Keratinocyte (primary cell): Measurements from ENCODE around the gene VPS33B. TPM values are rescaled to one million over a fixed set of nuclear protein-coding genes. Genes with fewer than 3 reads are reported as not detected.

Experiments
- DNase-seq: peaks from one replicate; pipeline ENCODE4 v3.0.0-alpha.2; 2011; ENCODE audit warnings: low read depth, missing footprints, low spot score
- FAIRE-seq: peaks from 2 replicates; lab custom pipeline; 2011; peaks lifted over from hg19 to GRCh38; lab: Jason Lieb, UNC
- H2AFZ ChIP-seq: 2 replicates; pipeline ENCODE4 v1.6.0; 2012; ENCODE audit warnings: low read length, control low read depth, inconsistent platforms; ENCODE audit not compliant: control insufficient read depth
- H3K27ac ChIP-seq: 2 replicates; pipeline ENCODE4 v1.5.1; 2011; ENCODE audit warnings: low read length; ENCODE audit not compliant: control insufficient read depth, insufficient read depth
- H3K27me3 ChIP-seq: 3 replicates; pipeline ENCODE4 v1.6.0; 2011; ENCODE audit warnings: low read length; ENCODE audit not compliant: control insufficient read depth, insufficient read depth; ENCODE audit errors: extremely low read depth
- H3K36me3 ChIP-seq, 2 experiments: 2 replicates in 1 of 2; 3 replicates in 1 of 2; pipeline ENCODE4 v1.5.1; 2011; ENCODE audit warnings: low read length in 2 of 2, mild to moderate bottlenecking in 1 of 2; ENCODE audit not compliant: control insufficient read depth in 2 of 2, insufficient read depth in 2 of 2; ENCODE audit errors: extremely low read depth in 1 of 2
- H3K4me1 ChIP-seq: 3 replicates; pipeline ENCODE4 v1.5.1; 2011; ENCODE audit warnings: low read length; ENCODE audit not compliant: control insufficient read depth, insufficient read depth; ENCODE audit errors: extremely low read depth
- H3K4me2 ChIP-seq: 3 replicates; pipeline ENCODE4 v1.6.0; 2011; ENCODE audit warnings: low read depth, low read length; ENCODE audit not compliant: control insufficient read depth, insufficient read depth; ENCODE audit errors: extremely low read depth
- H3K4me3 ChIP-seq, 3 experiments: fragments of 200-600 bp in 1 of 3; sonication (generic) in 1 of 3; 2 replicates in 2 of 3; 3 replicates in 1 of 3; pipeline ENCODE4 v1.5.1; 2011 to 2016; ENCODE audit warnings: low read length in 3 of 3, mild to moderate bottlenecking in 3 of 3, control low read depth in 2 of 3, inconsistent platforms in 1 of 3, low read depth in 1 of 3, mixed read lengths in 1 of 3, mixed run types in 1 of 3, moderate library complexity in 1 of 3; ENCODE audit not compliant: control insufficient read depth in 2 of 3, insufficient read depth in 2 of 3; ENCODE audit errors: extremely low read depth in 1 of 3
- H3K79me2 ChIP-seq: 2 replicates; pipeline ENCODE4 v1.6.0; 2012; ENCODE audit warnings: low read length; ENCODE audit not compliant: control insufficient read depth, insufficient read depth
- H3K9ac ChIP-seq: 3 replicates; pipeline ENCODE4 v1.6.0; 2011; ENCODE audit warnings: low read length; ENCODE audit not compliant: control insufficient read depth, insufficient read depth; ENCODE audit errors: extremely low read depth
- H3K9me1 ChIP-seq: 3 replicates; pipeline ENCODE4 v1.6.0; 2011; ENCODE audit warnings: low read length; ENCODE audit not compliant: control insufficient read depth, insufficient read depth; ENCODE audit errors: extremely low read depth
- H3K9me3 ChIP-seq: 2 replicates; pipeline ENCODE4 v1.5.1; 2012; ENCODE audit warnings: low read depth, low read length; ENCODE audit not compliant: control insufficient read depth
- H4K20me1 ChIP-seq: 3 replicates; pipeline ENCODE4 v1.6.0; 2011; ENCODE audit warnings: low read length; ENCODE audit not compliant: control insufficient read depth, insufficient read depth; ENCODE audit errors: extremely low read depth
- EZH2 ChIP-seq: IDR thresholded peaks from one replicate; pipeline ENCODE4 v1.6.1; 2012; ENCODE audit warnings: inconsistent platforms, mild to moderate bottlenecking, low read length, moderate library complexity
- dilution Hi-C: fragments of 300-500 bp; cut with MboI; formaldehyde crosslinking; loops from one replicate; pipeline ENCODE4 v1.7.0; 2020; ENCODE audit warnings: low sequenced_read_pairs; ENCODE audit not compliant: extremely low pct_ligation_motif_present
- polyA plus RNA-seq, 5 experiments: library from polyadenylated mRNA; depleted of rRNA in 3 of 5; stranded (reverse) in 3 of 5; stranded (forward) in 1 of 5; unstranded in 1 of 5; fragments of >200 nt; gene quantifications; 1 replicate in 1 of 5; 2 replicates in 3 of 5; 3 replicates in 1 of 5; pipeline versions ENCODE4 v1.2.1 to v1.2.3, GENCODE V29; 2011 to 2012; ENCODE audit warnings: missing spikeins in 2 of 5, low read depth in 1 of 5, low replicate concordance in 1 of 5
- TF ChIP-seq, protein P1 (sequence below), 3 experiments: IDR thresholded peaks in 1 of 3; conservative IDR thresholded peaks in 1 of 3; optimal IDR thresholded peaks in 1 of 3; 2 replicates in 2 of 3; 3 replicates in 1 of 3; pipeline versions ENCODE3 to v1.5.1; 2011; ENCODE audit warnings: low read length in 3 of 3, mild to moderate bottlenecking in 3 of 3, moderate library complexity in 2 of 3, control low read depth in 1 of 3, inconsistent platforms in 1 of 3; ENCODE audit not compliant: insufficient read depth in 2 of 3; ENCODE audit errors: extremely low read depth in 1 of 3

The VPS33B gene
- polyA plus RNA-seq, 1 donor (not counting 4 experiments of a cell fraction or from before 2014, with no cell fraction given) = 20.2 TPM

DNA sequence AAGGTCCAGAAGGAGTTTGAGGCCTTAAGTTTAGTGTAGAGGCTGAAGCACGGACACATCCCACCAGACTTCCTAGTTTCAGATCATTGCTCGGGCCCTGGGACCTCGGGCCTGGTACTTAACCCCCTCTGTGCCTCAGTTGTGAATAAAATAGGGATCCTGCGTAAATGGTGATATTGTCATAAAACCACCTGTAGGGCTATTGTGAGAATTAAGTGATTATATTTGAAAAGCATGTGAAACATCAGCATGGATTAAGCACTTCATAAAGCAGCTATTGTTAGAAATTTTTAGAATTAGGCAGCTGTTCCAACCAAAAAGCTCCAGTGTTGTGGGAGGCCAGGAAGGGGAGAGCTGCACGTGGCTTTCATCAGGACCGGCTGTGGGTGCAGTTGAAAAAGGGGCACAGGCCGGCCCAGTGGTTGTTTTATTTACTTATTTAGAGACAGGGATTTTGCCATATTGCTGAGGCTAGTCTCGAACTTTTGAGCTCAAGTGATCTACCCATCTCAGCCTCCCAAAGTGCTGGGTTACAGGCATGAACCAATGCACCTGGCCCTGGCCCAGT lies 63.3 kb downstream of the VPS33B start:
- FAIRE-seq (no peak), DNase-seq (no peak)
- Histone ChIP-seq H3K9me3 (no peaks in the 10 kb centered on the region), H3K4me1 (peaks cover 16% of the 10 kb centered on the region), H3K9me1 (no peaks in the 10 kb centered on the region), H3K36me3 (peaks cover 9 to 11% of the 10 kb centered on the region in 2 experiments), H4K20me1 (no peaks in the 10 kb centered on the region), H3K79me2 (no peaks in the 10 kb centered on the region), H2AFZ (no peak overlapping the region), H3K4me3 (no peak overlapping the region), H3K9ac (no peak overlapping the region), H3K27me3 (no peaks in the 10 kb centered on the region), H3K27ac (no peak overlapping the region), H3K4me2 (no peak overlapping the region)
- dilution Hi-C loops = no loop called here
- TF ChIP-seq, protein P1, sequence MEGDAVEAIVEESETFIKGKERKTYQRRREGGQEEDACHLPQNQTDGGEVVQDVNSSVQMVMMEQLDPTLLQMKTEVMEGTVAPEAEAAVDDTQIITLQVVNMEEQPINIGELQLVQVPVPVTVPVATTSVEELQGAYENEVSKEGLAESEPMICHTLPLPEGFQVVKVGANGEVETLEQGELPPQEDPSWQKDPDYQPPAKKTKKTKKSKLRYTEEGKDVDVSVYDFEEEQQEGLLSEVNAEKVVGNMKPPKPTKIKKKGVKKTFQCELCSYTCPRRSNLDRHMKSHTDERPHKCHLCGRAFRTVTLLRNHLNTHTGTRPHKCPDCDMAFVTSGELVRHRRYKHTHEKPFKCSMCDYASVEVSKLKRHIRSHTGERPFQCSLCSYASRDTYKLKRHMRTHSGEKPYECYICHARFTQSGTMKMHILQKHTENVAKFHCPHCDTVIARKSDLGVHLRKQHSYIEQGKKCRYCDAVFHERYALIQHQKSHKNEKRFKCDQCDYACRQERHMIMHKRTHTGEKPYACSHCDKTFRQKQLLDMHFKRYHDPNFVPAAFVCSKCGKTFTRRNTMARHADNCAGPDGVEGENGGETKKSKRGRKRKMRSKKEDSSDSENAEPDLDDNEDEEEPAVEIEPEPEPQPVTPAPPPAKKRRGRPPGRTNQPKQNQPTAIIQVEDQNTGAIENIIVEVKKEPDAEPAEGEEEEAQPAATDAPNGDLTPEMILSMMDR (optimal IDR thresholded peaks at IDR 0.05 in 1 of 3, IDR thresholded peaks at IDR 0.05 in 1 of 3, conservative IDR thresholded peaks at IDR 0.05 in 1 of 3; ENCODE audit: extremely low read depth in 1 of 3, insufficient read depth in 2 of 3, low read length in 3 of 3) = no peak
- TF ChIP-seq EZH2 = no peak

DNA sequence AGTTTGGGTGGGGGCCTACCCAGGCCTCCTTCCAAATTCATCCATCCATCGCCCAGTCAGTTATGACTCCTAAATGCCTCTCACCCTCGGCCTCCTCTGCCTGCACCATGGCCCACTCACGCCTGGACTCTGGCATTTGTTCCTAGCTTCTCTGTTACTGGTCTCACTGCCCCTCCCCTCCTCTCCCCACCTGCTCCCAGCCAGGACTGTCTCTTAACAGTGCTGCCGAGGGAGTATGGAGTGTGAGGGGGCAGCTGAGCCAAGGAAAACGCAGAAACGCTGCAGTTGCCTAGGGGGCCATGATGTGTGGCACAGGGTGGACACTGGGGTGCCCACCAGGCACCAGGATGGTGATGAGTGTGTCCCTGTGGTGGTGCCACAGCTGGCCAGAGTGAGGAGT lies 64.6 kb downstream of the VPS33B start:
- no peak for FAIRE-seq

More for the DNA sequence above, 64.6 kb downstream of the VPS33B start:
- peak overlapping the region; percentile 87 for H3K4me2 ChIP-seq
- no peaks in the 10 kb centered on the region for H4K20me1 ChIP-seq
- peaks cover 16% of the 10 kb centered on the region for H3K4me1 ChIP-seq
- no peaks in the 10 kb centered on the region for H3K9me3 ChIP-seq
- peak overlapping the region in 1 of 3 experiments; percentile 64 for H3K4me3 ChIP-seq
- DNase-seq = no peak
- H3K27me3 ChIP-seq = no peaks in the 10 kb centered on the region
- H3K9ac ChIP-seq = peak overlapping the region; percentile 95
- no peak overlapping the region for H2AFZ ChIP-seq
- H3K36me3 ChIP-seq = peaks cover 14 to 20% of the 10 kb centered on the region in 2 experiments
- dilution Hi-C loops = no loop called here
- no peaks in the 10 kb centered on the region for H3K79me2 ChIP-seq
- no peak overlapping the region for H3K27ac ChIP-seq
- no peak for TF ChIP-seq EZH2
- TF ChIP-seq, protein P1 (optimal IDR thresholded peaks at IDR 0.05 in 1 of 3, IDR thresholded peaks at IDR 0.05 in 1 of 3, conservative IDR thresholded peaks at IDR 0.05 in 1 of 3; ENCODE audit: extremely low read depth in 1 of 3, insufficient read depth in 2 of 3, low read length in 3 of 3) = no peak
- H3K9me1 ChIP-seq = no peaks in the 10 kb centered on the region
